WERI-Rb-1 (cell line): ENCODE measurements around the gene SAMD10.
A peak's percentile ranks its signal among the peaks of the same experiment; 100 is the strongest.

ENCODE experiments used
- DNase-seq: peaks from one replicate; pipeline ENCODE4 v3.0.0-alpha.2; 2020
- H3K27ac ChIP-seq: fragments of 250-450 bp; sonication (Bioruptor Pico); 2 replicates; pipeline ENCODE4 v1.5.1; 2020; ENCODE audit warnings: mild to moderate bottlenecking, moderate library complexity
- H3K27me3 ChIP-seq: fragments of 250-450 bp; sonication (Bioruptor Pico); 2 replicates; pipeline ENCODE4 v1.5.1; 2021; ENCODE audit warnings: mild to moderate bottlenecking, low read depth, moderate library complexity; ENCODE audit not compliant: insufficient read depth, severe bottlenecking
- H3K36me3 ChIP-seq: fragments of 250-450 bp; sonication (Bioruptor Pico); 2 replicates; pipeline ENCODE4 v1.5.1; 2020; ENCODE audit warnings: mild to moderate bottlenecking, moderate library complexity
- H3K4me3 ChIP-seq: 2 replicates; pipeline ENCODE4 v1.5.1; 2011; ENCODE audit warnings: low read depth, mild to moderate bottlenecking, control low read depth, low read length
- H3K9me3 ChIP-seq: fragments of 250-450 bp; sonication (Bioruptor Pico); 2 replicates; pipeline ENCODE4 v1.5.1; 2021; ENCODE audit warnings: mild to moderate bottlenecking, moderate library complexity; ENCODE audit not compliant: severe bottlenecking
- TF ChIP-seq, protein P1 (sequence below): IDR thresholded peaks from 2 replicates; pipeline ENCODE4 v1.5.1; 2011; ENCODE audit warnings: low read depth, mild to moderate bottlenecking, control low read depth, inconsistent platforms, low read length

The SAMD10 gene

DNA sequence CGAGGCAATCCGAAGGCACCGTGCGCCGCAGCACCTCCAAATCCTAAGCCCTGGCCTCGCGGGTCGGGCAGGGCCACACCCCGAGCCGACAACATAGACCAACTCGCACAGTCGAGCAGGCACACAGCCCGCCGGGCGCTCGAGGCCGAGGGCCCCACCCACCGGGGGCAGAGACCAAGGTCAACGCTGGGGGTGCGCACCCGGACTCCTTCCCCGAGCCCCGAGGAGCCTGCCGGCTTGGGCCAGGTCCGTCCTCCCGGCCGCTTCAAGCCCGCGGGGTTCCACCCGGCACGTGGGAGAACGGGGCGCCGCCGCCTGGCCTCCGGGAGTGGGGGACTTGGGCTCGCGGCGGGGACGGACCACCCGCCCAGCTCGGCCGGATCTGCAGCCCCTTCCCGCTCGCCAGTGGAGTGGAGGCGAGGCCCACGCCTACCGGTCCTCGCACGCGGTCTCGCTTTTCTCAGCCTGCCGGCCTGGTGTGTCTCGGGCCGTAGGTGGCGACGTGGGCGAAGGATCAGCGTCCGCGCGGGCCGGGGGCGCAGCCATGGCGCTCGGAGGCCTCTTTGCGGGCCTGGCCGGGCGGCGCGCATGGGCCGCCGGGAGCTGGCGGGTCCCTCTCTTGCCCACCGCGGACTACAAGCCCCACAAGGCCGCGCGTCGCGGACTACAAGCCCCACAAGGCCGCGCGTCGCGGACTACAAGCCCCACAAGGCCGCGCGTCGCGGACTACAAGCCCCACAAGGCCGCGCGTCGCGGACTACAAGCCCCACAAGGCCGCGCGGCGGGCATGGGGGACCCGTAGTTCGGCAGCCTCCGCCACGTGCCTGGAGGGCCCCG is 23.4 kb downstream of the SAMD10 start, which contains the start of gene UCKL1:
TSS of gene UCKL1 (minus strand) at position 590 of the 837 bp plus-strand sequence. CDS start at position 546, 44 bp downstream.
- H3K9me3 ChIP-seq, result no peaks in the 10 kb centered on the region
- peak; percentile 76 for DNase-seq
- no peaks in the 10 kb centered on the region for H3K27me3 ChIP-seq
- peak within 1 kb of the TSS; percentile 89 for H3K27ac ChIP-seq
- peaks cover 2% of the 10 kb centered on the region for H3K36me3 ChIP-seq
- H3K4me3 ChIP-seq, result peak within 1 kb of the TSS; percentile 63
- TF ChIP-seq, protein P1, sequence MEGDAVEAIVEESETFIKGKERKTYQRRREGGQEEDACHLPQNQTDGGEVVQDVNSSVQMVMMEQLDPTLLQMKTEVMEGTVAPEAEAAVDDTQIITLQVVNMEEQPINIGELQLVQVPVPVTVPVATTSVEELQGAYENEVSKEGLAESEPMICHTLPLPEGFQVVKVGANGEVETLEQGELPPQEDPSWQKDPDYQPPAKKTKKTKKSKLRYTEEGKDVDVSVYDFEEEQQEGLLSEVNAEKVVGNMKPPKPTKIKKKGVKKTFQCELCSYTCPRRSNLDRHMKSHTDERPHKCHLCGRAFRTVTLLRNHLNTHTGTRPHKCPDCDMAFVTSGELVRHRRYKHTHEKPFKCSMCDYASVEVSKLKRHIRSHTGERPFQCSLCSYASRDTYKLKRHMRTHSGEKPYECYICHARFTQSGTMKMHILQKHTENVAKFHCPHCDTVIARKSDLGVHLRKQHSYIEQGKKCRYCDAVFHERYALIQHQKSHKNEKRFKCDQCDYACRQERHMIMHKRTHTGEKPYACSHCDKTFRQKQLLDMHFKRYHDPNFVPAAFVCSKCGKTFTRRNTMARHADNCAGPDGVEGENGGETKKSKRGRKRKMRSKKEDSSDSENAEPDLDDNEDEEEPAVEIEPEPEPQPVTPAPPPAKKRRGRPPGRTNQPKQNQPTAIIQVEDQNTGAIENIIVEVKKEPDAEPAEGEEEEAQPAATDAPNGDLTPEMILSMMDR, result no peak

DNA sequence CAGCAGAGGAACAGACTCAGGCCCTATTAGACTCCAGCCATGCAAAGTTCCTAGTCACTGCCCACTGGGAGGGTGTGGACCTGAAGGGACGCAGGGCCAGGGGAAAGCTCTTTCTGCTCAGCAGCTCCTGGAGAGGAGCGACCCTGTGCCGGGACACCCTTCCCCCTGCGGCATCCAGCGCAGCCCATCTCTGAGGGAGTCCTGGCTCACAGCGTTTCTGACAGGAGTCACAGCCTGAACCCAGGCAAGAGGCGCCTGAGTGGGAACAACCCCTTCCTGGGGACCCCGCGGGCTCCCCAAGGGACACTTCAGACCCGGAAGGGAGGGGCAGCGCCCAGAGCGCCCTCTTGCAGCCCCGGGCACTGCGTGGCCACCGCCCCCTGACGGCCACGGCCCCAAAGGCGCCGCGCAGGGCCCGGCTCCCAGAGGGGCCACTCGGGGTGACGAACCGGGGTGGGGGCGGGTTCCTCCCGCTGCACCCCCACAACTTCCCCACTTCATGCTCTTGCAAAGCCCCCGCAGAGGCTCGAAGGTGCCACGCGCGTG is 24.1 kb downstream of the SAMD10 start:
- Histone ChIP-seq H3K4me3 (peak overlapping the region; percentile 63), H3K36me3 (peaks cover 2% of the 10 kb centered on the region; the same call in 1 of the 2 replicates), H3K27ac (peak overlapping the region; percentile 89), H3K9me3 (no peaks in the 10 kb centered on the region), H3K27me3 (no peaks in the 10 kb centered on the region)
- DNase-seq, result no peak
- TF ChIP-seq, protein P1, result peak; percentile 33; the same call in 1 of the 2 replicates

DNA sequence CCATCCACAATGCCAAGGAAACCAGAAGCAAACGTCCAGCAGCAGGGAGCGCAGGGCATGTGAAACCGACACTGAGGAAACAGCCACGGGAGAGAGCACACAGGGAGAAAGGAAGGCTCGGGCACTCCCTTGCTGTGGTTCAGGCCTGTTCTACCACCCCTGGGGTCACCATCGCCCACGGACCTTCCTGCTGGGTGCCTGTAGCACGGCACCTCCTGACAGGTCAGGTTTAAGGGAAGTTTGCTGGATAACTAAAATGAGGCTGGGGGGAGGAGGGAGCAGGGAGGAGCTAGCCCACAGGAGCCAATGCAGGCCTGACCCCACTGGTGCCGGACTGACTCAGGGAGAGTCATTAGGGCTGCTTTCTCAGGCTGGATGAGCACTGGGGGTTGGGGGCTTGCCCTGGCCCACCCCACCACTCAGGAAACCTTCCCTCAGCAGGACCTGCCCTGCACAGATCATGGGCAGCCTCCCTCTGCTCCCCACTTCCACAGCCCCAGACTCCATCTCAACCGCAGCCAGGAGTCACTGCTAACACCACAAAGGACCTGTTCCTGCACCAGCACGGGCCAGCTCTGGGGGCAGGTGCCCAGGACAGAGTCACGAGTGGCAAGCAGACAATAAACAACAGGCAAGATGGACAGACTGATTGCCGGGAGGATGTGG is 25.5 kb downstream of the SAMD10 start:
- no peak overlapping the region for H3K4me3 ChIP-seq
- H3K27me3 ChIP-seq, result no peaks in the 10 kb centered on the region
- no peak for DNase-seq
- no peak overlapping the region for H3K27ac ChIP-seq
- no peaks in the 10 kb centered on the region for H3K36me3 ChIP-seq
- H3K9me3 ChIP-seq, result no peaks in the 10 kb centered on the region
- TF ChIP-seq, protein P1, result no peak

DNA sequence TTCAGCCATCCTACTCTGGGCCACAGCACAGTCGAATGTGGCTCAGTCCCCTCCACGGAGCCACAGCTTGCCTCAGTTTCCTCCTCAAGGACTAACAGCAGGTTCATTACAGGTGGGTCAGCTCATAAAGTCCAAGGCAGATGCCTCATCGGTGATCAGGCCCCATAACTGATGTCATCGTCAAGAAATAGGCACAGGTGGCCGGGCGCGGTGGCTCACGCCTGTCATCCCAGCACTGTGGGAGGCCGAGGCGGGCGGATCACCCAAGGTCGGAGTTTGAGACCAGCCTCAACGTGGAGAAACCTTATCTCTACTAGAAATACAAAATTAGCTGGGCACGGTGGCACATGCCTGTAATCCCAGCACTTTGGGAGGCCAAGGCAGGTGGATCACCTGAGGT is 26.7 kb downstream of the SAMD10 start:
- TF ChIP-seq, protein P1, result no peak
- DNase-seq, result no peak
- no peak overlapping the region for H3K27ac ChIP-seq
- H3K36me3 ChIP-seq, result no peaks in the 10 kb centered on the region
- no peaks in the 10 kb centered on the region for H3K9me3 ChIP-seq
- no peak overlapping the region for H3K4me3 ChIP-seq
- H3K27me3 ChIP-seq, result no peaks in the 10 kb centered on the region

DNA sequence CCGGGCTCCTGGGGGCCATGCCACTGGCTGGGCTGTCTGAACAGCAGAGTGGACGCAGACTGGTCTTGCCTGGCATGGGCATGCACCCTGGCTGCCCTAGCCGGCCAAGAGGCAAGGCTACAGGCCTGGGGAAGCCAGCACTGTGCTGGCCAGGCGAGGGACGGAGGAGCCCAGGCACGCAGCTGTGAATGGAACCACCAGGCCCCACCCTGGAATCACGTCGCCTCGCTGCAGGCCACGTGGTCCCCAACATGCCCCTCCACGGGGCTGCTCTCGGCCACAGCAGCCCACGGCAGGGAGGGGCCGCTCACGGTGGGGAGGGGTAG is 27.3 kb downstream of the SAMD10 start:
- Histone ChIP-seq H3K27ac (no peak overlapping the region), H3K9me3 (no peaks in the 10 kb centered on the region), H3K36me3 (no peaks in the 10 kb centered on the region), H3K4me3 (no peak overlapping the region), H3K27me3 (no peaks in the 10 kb centered on the region)
- DNase-seq, result no peak
- TF ChIP-seq, protein P1, result no peak
